ENCODE measurements around the gene GALNT10. TPM values are rescaled to one million over a fixed set of nuclear protein-coding genes. Genes with fewer than 3 reads are reported as not detected.

GALNT10 gene
- total RNA-seq, 1 experiment from 2014 or later: 22.9 TPM

GRCh38 chr5:154248691-154249090, 58.2 kb downstream of the GALNT10 start:
- Mint-ChIP-seq H3K27ac (no peak overlapping the region), H3K4me3 (no peak overlapping the region), H3K36me3 (no peaks in the 10 kb centered on the region), H3K4me1 (peaks cover 8% of the 10 kb centered on the region), H3K9me3 (peaks cover 6% of the 10 kb centered on the region; the same call in 1 of the 2 replicates), H3K27me3 (ENCODE audit: low read depth) (no peaks in the 10 kb centered on the region; the same call in 1 of the 2 replicates)
- no peak for TF ChIP-seq ZNF423 (CRISPR knock-in tag; IDR thresholded peaks at IDR 0.05)
- no peak for TF ChIP-seq NR2C2 (CRISPR knock-in tag; IDR thresholded peaks at IDR 0.05)
- no peak for TF ChIP-seq STAT6 (CRISPR knock-in tag; conservative IDR thresholded peaks at IDR 0.05; ENCODE audit: low read depth)
- no peak for TF ChIP-seq ATF3 (CRISPR knock-in tag; conservative IDR thresholded peaks at IDR 0.05)
- no peak for TF ChIP-seq SOX15 (CRISPR knock-in tag; IDR thresholded peaks at IDR 0.05)
- TF ChIP-seq KAT7 (CRISPR knock-in tag; IDR thresholded peaks at IDR 0.05; ENCODE audit: borderline replicate concordance): no peak
- TF ChIP-seq ZNF232 (CRISPR knock-in tag; IDR thresholded peaks at IDR 0.05): no peak
- TF ChIP-seq CREM (CRISPR knock-in tag; IDR thresholded peaks at IDR 0.05): no peak
- TF ChIP-seq ZNF416 (CRISPR knock-in tag; IDR thresholded peaks at IDR 0.05): no peak
- TF ChIP-seq ZNF317 (CRISPR knock-in tag; IDR thresholded peaks at IDR 0.05; ENCODE audit: borderline replicate concordance, low read depth): no peak
- no peak for DNase-seq (ENCODE audit: low spot score)
- ChIA-PET CTCF (interaction anchor here (0.9 kb wide), 1 partner anchor 284 kb away, joined by 3 read pairs; no protein-coding TSS in a partner anchor), POLR2A (no interaction called here)
- ATAC-seq: no peak

GRCh38 chr5:154249826-154250225, 59.3 kb downstream of the GALNT10 start:
- DNase-seq (ENCODE audit: low spot score) (no peak), ATAC-seq (no peak)
- no peak for TF ChIP-seq ZNF512 (CRISPR knock-in tag; IDR thresholded peaks at IDR 0.05; ENCODE audit: borderline replicate concordance)
- no peak for TF ChIP-seq TEAD1 (CRISPR knock-in tag; IDR thresholded peaks at IDR 0.05)
- TF ChIP-seq STAT6 (CRISPR knock-in tag; conservative IDR thresholded peaks at IDR 0.05; ENCODE audit: low read depth): no peak
- no peak for TF ChIP-seq ZNF423 (CRISPR knock-in tag; IDR thresholded peaks at IDR 0.05)
- no peak for TF ChIP-seq AFF4 (CRISPR knock-in tag; IDR thresholded peaks at IDR 0.05; ENCODE audit: borderline replicate concordance)
- TF ChIP-seq TCF7 (CRISPR knock-in tag; IDR thresholded peaks at IDR 0.05; ENCODE audit: low read depth): no peak
- no peak for TF ChIP-seq RORB (CRISPR knock-in tag; IDR thresholded peaks at IDR 0.05)
- no peak for TF ChIP-seq HMGXB4 (CRISPR knock-in tag; IDR thresholded peaks at IDR 0.05)
- TF ChIP-seq ATF3 (CRISPR knock-in tag; conservative IDR thresholded peaks at IDR 0.05): no peak
- Mint-ChIP-seq H3K36me3 (no peaks in the 10 kb centered on the region), H3K27me3 (ENCODE audit: low read depth) (no peaks in the 10 kb centered on the region; the same call in 1 of the 2 replicates), H3K4me3 (no peak overlapping the region), H3K9me3 (peaks cover 3% of the 10 kb centered on the region; the same call in 1 of the 2 replicates), H3K27ac (no peak overlapping the region), H3K4me1 (peaks cover 12% of the 10 kb centered on the region)
- ChIA-PET POLR2A (no interaction called here), CTCF (interaction anchor here (0.9 to 1.0 kb wide), 2 partner anchors 14 to 93 kb away, joined by 3 read pairs; no protein-coding TSS in a partner anchor)

All from WTC11 (cell line).